Measurements from ENCODE around the gene DMBX1. TPM values are rescaled to one million over a fixed set of nuclear protein-coding genes. Genes with fewer than 3 reads are reported as not detected.

DMBX1 gene
- total RNA-seq, 2 experiments from 2014 or later: 0.08 TPM; not detected in 1

DNA sequence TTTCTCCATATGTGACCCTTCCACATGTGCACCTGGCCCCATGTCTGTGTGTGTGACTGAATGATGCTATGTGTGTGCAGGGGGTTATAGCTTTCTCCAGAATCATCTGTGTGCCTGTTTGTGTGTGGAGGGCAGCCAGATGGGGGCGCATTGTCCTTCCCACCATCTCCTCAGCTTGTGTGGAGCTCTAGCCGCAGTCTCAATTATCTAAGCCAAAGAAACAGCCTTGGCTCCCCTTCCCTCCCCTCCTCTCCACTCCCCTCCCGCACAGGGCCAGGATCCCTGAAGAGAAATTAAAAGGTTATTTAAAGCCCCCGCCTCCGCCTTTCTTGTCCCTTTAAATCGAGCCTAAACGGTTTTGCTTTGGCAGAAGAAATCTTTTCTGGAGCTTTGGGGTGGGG, 1.8 kb upstream of the DMBX1 start:
- CTCF ChIA-PET: interaction anchor here (1.0 to 3.8 kb wide), 9 partner anchors 11 to 237 kb away, joined by 4 to 18 read pairs (median 6); no protein-coding TSS in a partner anchor
- ATAC-seq (no peak), DNase-seq (peak; percentile 30)
- Mint-ChIP-seq H3K4me1 (ENCODE audit: low read depth) (peaks cover 15% of the 10 kb centered on the region), H3K27ac (no peak overlapping the region), H3K36me3 (ENCODE audit: low read depth) (peaks cover 4% of the 10 kb centered on the region), H3K9me3 (ENCODE audit: insufficient read depth) (no peaks in the 10 kb centered on the region), H3K27me3 (ENCODE audit: low read depth) (peaks cover 84% of the 10 kb centered on the region), H3K4me3 (no peak overlapping the region)
- POLR2A ChIA-PET: interaction anchor here (0.6 kb wide), 1 partner anchor 71 kb away, joined by 3 read pairs; no protein-coding TSS in a partner anchor

GRCh38 chr1:46488343-46489168, 1.1 kb upstream of the DMBX1 start:
- H3K9me3 Mint-ChIP-seq (ENCODE audit: insufficient read depth): no peaks in the 10 kb centered on the region
- peaks cover 15% of the 10 kb centered on the region for H3K4me1 Mint-ChIP-seq (ENCODE audit: low read depth)
- peaks cover 85% of the 10 kb centered on the region for H3K27me3 Mint-ChIP-seq (ENCODE audit: low read depth)
- no peak overlapping the region for H3K27ac Mint-ChIP-seq
- ChIA-PET POLR2A (no interaction called here), CTCF (interaction anchor here (1.2 to 3.8 kb wide), 8 partner anchors 11 to 236 kb away, joined by 4 to 18 read pairs (median 8); no protein-coding TSS in a partner anchor)
- H3K4me3 Mint-ChIP-seq: peak overlapping the region; percentile 63
- no peak for DNase-seq
- peaks cover 4% of the 10 kb centered on the region for H3K36me3 Mint-ChIP-seq (ENCODE audit: low read depth)
- no peak for ATAC-seq

- H3K4me3 Mint-ChIP-seq: peak overlapping the region; percentile 63
- H3K27ac Mint-ChIP-seq: no peak overlapping the region
- H3K36me3 Mint-ChIP-seq (ENCODE audit: low read depth): peaks cover 4% of the 10 kb centered on the region
- peaks cover 15% of the 10 kb centered on the region for H3K4me1 Mint-ChIP-seq (ENCODE audit: low read depth)
- DNase-seq (no peak), ATAC-seq (peak; percentile 35)
- peaks cover 87% of the 10 kb centered on the region for H3K27me3 Mint-ChIP-seq (ENCODE audit: low read depth)
- CTCF ChIA-PET: interaction anchor here (3.2 to 3.8 kb wide), 2 partner anchors 37 to 40 kb away, joined by 17 to 18 read pairs; no protein-coding TSS in a partner anchor
- POLR2A ChIA-PET: no interaction called here
- H3K9me3 Mint-ChIP-seq (ENCODE audit: insufficient read depth): no peaks in the 10 kb centered on the region
These were observed 433 bp upstream of the DMBX1 start for GRCh38 chr1:46489169-46489637.

GRCh38 chr1:46490406-46490655, 695 bp downstream of the DMBX1 start:
- ATAC-seq: no peak
- no peaks in the 10 kb centered on the region for H3K9me3 Mint-ChIP-seq (ENCODE audit: insufficient read depth)
- peaks cover 86% of the 10 kb centered on the region for H3K27me3 Mint-ChIP-seq (ENCODE audit: low read depth)
- CTCF ChIA-PET: interaction anchor here (0.8 kb wide), 1 partner anchor 38 kb away, joined by 4 read pairs; no protein-coding TSS in a partner anchor
- H3K36me3 Mint-ChIP-seq (ENCODE audit: low read depth): peaks cover 4% of the 10 kb centered on the region
- H3K27ac Mint-ChIP-seq: no peak overlapping the region
- POLR2A ChIA-PET: no interaction called here
- peaks cover 15% of the 10 kb centered on the region for H3K4me1 Mint-ChIP-seq (ENCODE audit: low read depth)
- no peak overlapping the region for H3K4me3 Mint-ChIP-seq
- DNase-seq: no peak

DNA sequence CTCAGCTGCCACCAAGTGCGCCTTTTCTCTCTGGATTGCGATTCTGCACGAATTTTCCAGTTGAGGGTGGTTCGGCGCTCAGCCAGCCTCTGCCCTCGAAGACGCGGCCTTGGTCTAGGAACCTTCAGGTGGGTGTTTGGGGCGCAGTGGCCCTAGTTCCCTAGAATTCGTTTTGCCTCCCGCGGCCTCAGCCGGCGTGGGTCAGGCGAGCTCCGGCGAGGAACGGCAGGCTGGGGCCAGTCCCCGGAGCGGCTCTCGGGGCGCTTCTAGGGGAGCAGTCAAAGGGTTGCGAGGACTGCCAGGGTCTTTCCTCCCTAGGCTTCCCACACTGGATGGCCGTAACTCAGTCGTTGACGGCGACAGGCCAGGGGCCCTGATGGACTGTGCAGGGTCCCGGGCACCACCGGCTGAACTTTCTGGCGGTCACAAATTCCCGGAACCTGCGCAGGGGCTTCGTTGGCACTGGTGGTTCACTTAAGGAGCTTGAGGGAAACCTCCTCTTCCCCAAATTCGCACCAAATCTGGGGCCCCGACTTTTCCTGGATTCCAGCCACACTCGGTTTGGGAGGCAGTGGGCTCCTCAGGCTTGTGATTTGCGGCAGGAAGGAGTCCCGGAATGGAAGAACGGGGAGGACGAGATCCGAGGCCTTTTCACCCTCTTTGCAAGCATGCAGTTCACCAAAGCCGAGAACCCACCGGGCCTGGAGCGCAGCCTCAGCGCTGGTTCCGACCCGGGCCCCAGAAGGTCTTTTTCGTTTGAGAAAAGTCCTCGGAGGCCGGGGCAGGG, 1.2 kb downstream of the DMBX1 start:
- no peak overlapping the region for H3K4me3 Mint-ChIP-seq
- H3K9me3 Mint-ChIP-seq (ENCODE audit: insufficient read depth): no peaks in the 10 kb centered on the region
- peaks cover 15% of the 10 kb centered on the region for H3K4me1 Mint-ChIP-seq (ENCODE audit: low read depth)
- CTCF ChIA-PET: interaction anchor here (0.8 to 1.0 kb wide), 2 partner anchors 38 to 44 kb away, joined by 4 read pairs; a partner anchor contains a TSS
- peaks cover 4% of the 10 kb centered on the region for H3K36me3 Mint-ChIP-seq (ENCODE audit: low read depth)
- no peak overlapping the region for H3K27ac Mint-ChIP-seq
- POLR2A ChIA-PET: no interaction called here
- H3K27me3 Mint-ChIP-seq (ENCODE audit: low read depth): peaks cover 90% of the 10 kb centered on the region
- DNase-seq: no peak
- ATAC-seq: no peak

- Mint-ChIP-seq H3K4me1 (ENCODE audit: low read depth) (peaks cover 15% of the 10 kb centered on the region), H3K36me3 (ENCODE audit: low read depth) (peaks cover 4% of the 10 kb centered on the region), H3K4me3 (no peak overlapping the region), H3K9me3 (ENCODE audit: insufficient read depth) (no peaks in the 10 kb centered on the region), H3K27me3 (ENCODE audit: low read depth) (peaks cover 89% of the 10 kb centered on the region), H3K27ac (no peak overlapping the region)
- ChIA-PET POLR2A (no interaction called here), CTCF (interaction anchor here (1.0 kb wide), 1 partner anchor 44 kb away, joined by 4 read pairs; a partner anchor contains a TSS)
- ATAC-seq: no peak
- no peak for DNase-seq
These were observed 2.0 kb downstream of the DMBX1 start for GRCh38 chr1:46491443-46492268.

DNA sequence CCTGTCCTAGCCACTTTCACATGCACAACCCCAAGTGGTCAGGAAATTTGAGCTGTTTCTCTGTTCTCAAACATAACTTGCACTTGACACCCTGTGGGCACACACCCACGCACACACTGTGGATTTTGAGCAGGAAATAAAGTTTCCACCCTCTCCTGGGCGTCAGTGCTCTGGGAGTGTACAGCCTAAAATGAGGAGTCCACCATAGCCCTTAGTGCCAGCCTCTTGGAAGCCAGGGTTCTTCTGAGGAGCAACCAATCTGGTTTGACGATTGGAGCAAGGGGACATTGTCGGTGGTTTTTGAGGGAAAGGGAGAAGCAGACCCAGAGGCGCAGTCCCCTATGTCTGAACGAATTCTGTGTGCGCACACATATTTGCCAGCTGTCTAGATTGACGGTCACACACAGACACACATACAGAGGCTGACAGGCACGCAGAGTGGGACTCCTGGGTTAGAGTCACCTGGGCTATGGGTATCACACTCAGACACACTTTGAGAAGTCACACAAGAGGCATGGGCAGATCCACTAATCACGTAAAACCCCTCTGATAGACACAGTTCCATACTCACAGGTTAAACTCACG, 2.7 kb downstream of the DMBX1 start:
- Mint-ChIP-seq H3K36me3 (ENCODE audit: low read depth) (peaks cover 4% of the 10 kb centered on the region), H3K27me3 (ENCODE audit: low read depth) (peaks cover 89% of the 10 kb centered on the region), H3K27ac (no peak overlapping the region), H3K9me3 (ENCODE audit: insufficient read depth) (no peaks in the 10 kb centered on the region), H3K4me3 (no peak overlapping the region), H3K4me1 (ENCODE audit: low read depth) (peaks cover 15% of the 10 kb centered on the region)
- POLR2A ChIA-PET: no interaction called here
- ATAC-seq: no peak
- CTCF ChIA-PET: interaction anchor here (1.0 kb wide), 1 partner anchor 43 kb away, joined by 4 read pairs; a partner anchor contains a TSS
- no peak for DNase-seq

DNA sequence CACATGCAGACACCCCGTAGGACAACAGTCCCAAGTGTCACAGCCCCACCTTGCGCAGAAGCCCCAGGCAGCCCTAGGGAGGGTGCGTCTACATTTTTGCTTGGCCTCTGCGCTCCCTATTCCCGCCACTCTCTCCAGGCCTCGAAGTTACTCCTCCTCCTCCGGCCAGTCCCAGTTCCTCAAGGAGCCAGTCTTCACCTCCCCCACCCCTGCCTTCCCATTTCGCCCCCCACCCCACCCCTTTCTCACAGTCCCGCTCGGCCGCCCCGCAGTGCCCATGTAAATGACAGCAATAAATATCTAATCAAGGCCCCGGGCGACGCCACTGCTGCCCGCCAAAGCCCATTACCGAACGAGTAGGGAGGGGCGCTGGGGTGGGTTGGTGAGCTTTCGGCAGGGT, 3.2 kb downstream of the DMBX1 start:
- Mint-ChIP-seq H3K9me3 (ENCODE audit: insufficient read depth) (no peaks in the 10 kb centered on the region), H3K27me3 (ENCODE audit: low read depth) (peaks cover 85% of the 10 kb centered on the region), H3K4me1 (ENCODE audit: low read depth) (peaks cover 15% of the 10 kb centered on the region), H3K36me3 (ENCODE audit: low read depth) (peaks cover 4% of the 10 kb centered on the region), H3K4me3 (no peak overlapping the region), H3K27ac (no peak overlapping the region)
- no peak for DNase-seq
- ChIA-PET CTCF (interaction anchor here (1.0 to 1.5 kb wide), 2 partner anchors 15 to 51 kb away, joined by 3 to 5 read pairs; no protein-coding TSS in a partner anchor), POLR2A (interaction anchor here (0.6 kb wide), 1 partner anchor 9 kb away, joined by 3 read pairs; no protein-coding TSS in a partner anchor)
- ATAC-seq: no peak

DNA sequence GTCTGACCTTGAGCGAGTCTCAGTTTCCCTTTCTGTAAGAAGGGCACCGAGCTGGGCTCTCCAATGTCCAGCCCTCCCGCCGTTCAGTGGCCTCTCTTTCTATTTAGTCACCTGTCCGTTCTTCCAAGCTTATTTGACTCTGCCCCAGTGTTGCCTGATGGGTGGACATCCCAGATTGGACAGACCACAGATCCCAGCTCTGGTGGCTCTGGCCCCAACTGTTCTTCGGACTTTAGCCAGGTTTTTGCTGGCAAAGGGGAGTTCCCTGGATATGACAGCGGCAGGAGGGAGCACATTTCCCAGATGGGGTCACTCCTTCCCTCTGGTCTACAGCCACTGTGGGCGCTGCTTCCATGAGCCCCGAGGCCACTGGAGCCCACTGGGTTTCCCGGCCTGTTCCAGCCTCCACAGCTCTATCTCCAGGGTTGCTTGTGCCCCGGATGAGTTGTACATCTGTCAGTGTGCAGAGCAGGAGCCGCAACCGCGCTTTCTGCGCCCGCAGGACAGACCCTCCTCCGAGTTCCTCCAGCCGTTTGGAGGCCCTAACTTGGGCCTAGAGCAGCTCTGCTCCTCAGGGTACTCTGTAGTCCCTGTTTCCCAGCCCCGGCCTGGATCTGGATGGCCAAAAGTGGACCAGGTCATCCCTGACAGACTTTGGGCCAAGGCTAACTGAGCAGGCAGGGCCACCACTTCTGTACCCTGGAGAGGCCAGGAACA, 3.8 kb downstream of the DMBX1 start:
- CTCF ChIA-PET: interaction anchor here (1.0 to 1.5 kb wide), 2 partner anchors 16 to 51 kb away, joined by 3 to 5 read pairs; no protein-coding TSS in a partner anchor
- ATAC-seq (no peak), DNase-seq (no peak)
- Mint-ChIP-seq H3K9me3 (ENCODE audit: insufficient read depth) (no peaks in the 10 kb centered on the region), H3K27me3 (ENCODE audit: low read depth) (peaks cover 82% of the 10 kb centered on the region), H3K27ac (no peak overlapping the region), H3K4me3 (no peak overlapping the region), H3K4me1 (ENCODE audit: low read depth) (peaks cover 14% of the 10 kb centered on the region), H3K36me3 (ENCODE audit: low read depth) (peaks cover 4% of the 10 kb centered on the region)
- POLR2A ChIA-PET: interaction anchor here (0.6 to 1.1 kb wide), 2 partner anchors 8 to 14 kb away, joined by 3 to 4 read pairs; no protein-coding TSS in a partner anchor

DNA sequence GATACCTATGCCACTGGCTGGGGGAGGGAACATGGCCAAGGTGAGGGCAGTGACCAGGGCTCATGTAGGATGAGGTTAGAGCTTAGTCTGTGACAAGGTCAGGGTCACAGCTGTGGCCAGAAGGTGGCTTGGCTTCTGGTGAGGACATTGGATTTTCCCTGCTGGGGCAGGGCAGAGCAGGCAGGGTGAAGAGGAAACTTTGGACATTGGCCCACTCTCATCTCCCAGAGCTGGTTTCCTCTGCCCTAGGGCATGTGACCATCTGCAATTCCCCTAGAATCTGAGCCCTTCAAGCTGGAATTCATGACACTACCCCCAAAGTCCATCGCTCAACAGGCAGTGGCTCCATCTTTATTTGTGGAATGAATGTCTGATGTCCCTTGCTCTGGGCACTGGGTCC, 5.3 kb downstream of the DMBX1 start:
- ATAC-seq (no peak), DNase-seq (no peak)
- POLR2A ChIA-PET: no interaction called here
- CTCF ChIA-PET: interaction anchor here (0.8 to 1.5 kb wide), 2 partner anchors 34 to 48 kb away, joined by 3 to 7 read pairs; no protein-coding TSS in a partner anchor
- Mint-ChIP-seq H3K4me1 (ENCODE audit: low read depth) (peaks cover 3% of the 10 kb centered on the region), H3K27me3 (ENCODE audit: low read depth) (peaks cover 76% of the 10 kb centered on the region), H3K27ac (no peak overlapping the region), H3K9me3 (ENCODE audit: insufficient read depth) (no peaks in the 10 kb centered on the region), H3K4me3 (no peak overlapping the region), H3K36me3 (ENCODE audit: low read depth) (peaks cover 3% of the 10 kb centered on the region)
